ENCODE measurements around the gene RNF157. TPM values are rescaled to one million over a fixed set of nuclear protein-coding genes. Genes with fewer than 3 reads are reported as not detected.

RNF157 gene
- polyA plus RNA-seq, 3 donors = 27.2 to 31.8 (median 31.6) TPM

DNA sequence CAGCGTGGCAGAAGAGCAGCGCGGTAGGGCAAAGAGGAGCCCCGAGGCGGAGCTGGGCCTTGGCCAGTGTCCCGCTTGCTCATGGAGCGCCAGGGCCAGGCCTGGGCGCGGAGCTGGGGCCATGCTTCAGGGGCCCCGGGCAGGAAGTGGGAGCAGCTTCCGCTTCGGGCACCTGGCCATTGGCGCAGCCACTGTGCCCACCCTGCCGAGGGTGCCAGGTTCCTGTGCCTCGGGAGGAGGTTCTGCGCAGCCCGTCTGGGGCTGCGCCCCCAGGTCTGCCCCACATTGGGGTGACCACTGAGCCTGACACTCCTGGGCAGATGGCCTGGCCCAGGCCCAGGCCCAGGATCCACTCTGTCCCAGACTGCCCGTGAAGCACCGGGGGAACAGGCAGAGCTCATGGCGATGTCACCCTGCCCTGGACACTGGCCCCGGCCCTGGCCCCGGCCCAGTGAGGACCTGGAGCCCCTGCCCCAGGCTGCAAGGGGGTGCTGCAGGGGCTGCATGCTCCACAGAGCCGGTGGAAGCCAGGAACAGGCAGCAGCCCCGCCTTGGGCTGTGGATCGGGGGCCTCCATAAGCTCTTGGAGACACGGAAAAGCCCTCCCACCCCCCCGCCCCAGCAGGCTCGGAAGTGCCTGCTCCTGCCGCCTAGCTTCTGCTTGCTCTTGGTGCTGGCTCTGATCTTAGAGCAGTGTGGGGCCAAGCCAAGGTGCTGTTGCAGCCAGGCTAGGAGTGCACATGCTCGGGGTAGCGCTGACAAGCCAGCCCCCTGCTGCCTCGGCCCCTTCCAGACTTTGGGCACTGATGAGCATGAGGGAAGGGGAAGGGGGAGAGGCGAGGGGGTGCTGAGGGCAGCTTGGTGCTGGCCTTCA, 63.4 kb downstream of the RNF157 start:
- DNase-seq (ENCODE audit: extremely low read depth in 1 of 11, low read depth in 9 of 11, low spot score in 4 of 11) = no peak

GRCh38 chr17:76174037-76174436, 66.3 kb downstream of the RNF157 start:
- DNase-seq (ENCODE audit: extremely low read depth in 1 of 11, low read depth in 9 of 11, low spot score in 4 of 11) = no peak

- DNase-seq (ENCODE audit: extremely low read depth in 1 of 11, low read depth in 9 of 11, low spot score in 4 of 11) = no peak
Measured at GRCh38 chr17:76173474-76173873, 66.8 kb downstream of the RNF157 start.

- DNase-seq (ENCODE audit: extremely low read depth in 1 of 11, low read depth in 9 of 11, low spot score in 4 of 11) = no peak
Measured at GRCh38 chr17:76171706-76172105, 68.6 kb downstream of the RNF157 start.

DNA sequence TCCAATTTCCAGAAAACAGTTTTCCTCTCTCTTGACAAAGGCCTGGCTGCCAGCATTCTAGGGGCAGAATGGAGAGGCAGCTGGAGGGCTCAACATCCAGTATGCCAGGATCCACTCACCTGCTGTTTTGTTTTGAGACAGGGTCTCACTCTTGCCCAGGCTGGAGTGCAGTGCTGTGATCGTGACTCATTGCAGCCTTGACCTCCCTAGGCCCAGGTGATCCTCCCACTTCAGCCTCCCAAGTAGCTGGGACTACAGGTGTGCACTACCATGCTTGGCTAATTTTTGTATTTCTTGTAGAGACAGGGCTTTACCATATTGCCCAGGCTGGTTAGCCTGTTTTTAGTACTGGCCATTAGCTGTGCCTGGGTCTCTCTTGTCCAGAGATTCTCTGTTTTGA, 70.2 kb downstream of the RNF157 start:
- no peak for DNase-seq (ENCODE audit: extremely low read depth in 1 of 11, low read depth in 9 of 11, low spot score in 4 of 11)

DNA sequence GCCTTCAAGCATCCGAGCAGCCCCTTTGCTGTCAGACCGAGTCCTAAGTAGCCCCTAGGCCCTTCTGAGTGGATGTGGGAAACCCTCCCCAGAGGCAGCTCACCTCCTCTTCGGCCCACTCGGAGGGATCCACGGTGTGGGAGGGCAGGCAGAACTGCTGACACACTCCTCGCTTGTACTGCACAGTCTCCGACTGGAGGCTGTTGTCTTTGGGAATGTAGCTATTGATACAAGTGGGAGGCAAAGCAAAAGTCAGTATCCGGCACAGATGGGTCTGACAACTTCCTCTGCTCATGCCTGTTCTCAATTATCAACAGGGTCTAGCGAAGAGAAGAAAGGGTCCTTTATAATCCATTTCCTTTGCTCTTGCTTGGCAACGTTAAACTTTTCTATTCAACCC, 73.4 kb downstream of the RNF157 start:
- DNase-seq (ENCODE audit: extremely low read depth in 1 of 11, low read depth in 9 of 11, low spot score in 4 of 11) = no peak

DNA sequence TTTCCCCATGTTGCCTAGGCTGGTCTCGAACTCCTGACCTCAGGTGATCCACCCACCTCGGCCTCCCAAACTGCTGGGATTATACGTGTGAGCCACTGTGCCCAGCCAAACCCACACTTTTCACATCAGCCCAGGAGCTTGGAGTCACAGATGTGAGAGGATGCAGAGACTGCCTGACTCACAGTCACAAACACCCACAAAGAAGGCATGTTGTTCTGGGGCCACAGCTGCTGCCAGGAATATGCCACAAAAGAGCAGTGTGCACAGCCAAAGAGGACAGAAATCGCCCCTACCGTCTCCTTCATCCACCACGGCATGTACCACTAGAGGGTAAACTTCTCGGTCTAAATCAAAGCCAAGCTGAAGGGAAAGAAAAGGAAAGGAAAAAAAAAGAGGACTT, 74.1 kb downstream of the RNF157 start:
- no peak for DNase-seq (ENCODE audit: extremely low read depth in 1 of 11, low read depth in 9 of 11, low spot score in 4 of 11)

GRCh38 chr17:76164331-76164730, 76.0 kb downstream of the RNF157 start:
- DNase-seq (ENCODE audit: extremely low read depth in 1 of 11, low read depth in 9 of 11, low spot score in 4 of 11) = no peak

DNA sequence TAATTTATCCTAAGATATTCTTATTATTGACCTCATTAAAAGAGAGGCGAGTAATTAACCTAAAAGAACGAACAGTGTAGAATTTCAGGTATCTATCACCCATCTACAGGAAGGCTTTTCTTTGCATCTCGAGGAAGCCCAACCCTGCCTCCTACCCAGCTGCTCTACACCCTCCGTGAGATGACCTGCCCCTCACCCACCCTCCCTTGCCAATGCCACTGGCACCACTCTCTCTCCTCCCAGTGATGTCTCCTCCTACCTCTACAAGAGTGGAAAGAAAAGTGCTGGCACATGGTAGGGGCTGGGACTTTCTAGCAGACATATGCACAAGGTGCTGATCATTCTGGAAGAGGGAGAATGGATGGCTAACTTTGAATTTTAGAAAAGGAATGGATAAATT, 76.4 kb downstream of the RNF157 start:
- DNase-seq (ENCODE audit: extremely low read depth in 1 of 11, low read depth in 9 of 11, low spot score in 4 of 11) = no peak

GRCh38 chr17:76161619-76162266, 78.5 kb downstream of the RNF157 start:
- DNase-seq (ENCODE audit: extremely low read depth in 1 of 11, low read depth in 9 of 11, low spot score in 4 of 11) = no peak

GRCh38 chr17:76160896-76161528, 79.3 kb downstream of the RNF157 start:
- DNase-seq (ENCODE audit: extremely low read depth in 1 of 11, low read depth in 9 of 11, low spot score in 4 of 11) = no peak

DNA sequence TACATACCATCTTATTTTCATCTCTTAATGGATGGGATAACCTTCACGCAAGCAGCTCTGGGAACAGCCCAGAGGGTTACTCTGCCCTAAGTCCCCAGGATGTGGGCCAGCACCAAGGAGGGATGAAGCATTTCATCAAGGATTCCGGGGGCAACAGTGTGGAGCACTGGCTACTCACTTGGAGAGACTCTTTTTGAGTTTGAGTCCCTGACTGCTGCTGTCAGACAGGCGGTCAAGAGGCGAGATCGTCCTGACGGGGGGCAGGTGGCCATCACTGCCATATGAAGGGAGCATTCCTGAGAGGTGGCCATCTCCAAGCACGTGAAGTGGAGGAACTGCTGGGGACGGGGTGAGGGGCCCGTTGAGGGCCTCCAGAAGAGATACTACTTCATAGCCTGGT, 81.1 kb downstream of the RNF157 start:
- DNase-seq (ENCODE audit: extremely low read depth in 1 of 11, low read depth in 9 of 11, low spot score in 4 of 11) = no peak

GRCh38 chr17:76157759-76158158, 82.5 kb downstream of the RNF157 start:
- DNase-seq (ENCODE audit: extremely low read depth in 1 of 11, low read depth in 9 of 11, low spot score in 4 of 11) = no peak

GRCh38 chr17:76156662-76156991, 83.7 kb downstream of the RNF157 start:
- DNase-seq (ENCODE audit: extremely low read depth in 1 of 11, low read depth in 9 of 11, low spot score in 4 of 11) = no peak

DNA sequence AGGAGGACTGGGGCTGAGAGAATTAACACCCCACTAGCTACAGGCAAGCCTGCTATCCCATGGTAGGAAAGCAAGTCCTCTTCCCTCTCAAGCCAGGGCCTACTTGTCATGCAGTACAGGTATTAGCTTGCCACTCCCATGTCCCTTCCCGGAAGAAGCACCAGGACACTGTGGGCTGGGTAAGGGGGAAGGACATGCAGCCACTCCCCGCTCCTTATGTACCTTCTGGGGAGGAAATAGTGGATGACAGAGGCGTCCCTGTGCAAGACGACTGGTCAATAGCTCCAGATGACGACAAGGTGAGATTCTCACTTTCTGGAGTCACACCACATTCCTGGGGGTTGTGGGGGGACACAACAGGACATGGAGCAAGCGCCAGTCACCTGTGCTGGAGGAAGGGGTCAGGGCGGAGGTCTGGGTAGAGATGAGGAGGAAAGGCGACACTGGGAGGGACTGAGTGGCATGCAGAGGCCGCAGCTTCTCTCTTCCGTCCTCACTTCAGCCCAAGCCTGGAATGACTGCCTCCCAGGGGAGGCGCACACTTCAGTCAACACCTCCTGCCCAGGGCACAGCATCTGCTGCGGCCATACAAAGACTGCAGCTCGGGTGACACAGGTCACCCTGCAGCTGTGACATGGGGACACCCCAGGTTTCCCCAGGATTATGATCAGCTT, 84.2 kb downstream of the RNF157 start:
- DNase-seq (ENCODE audit: extremely low read depth in 1 of 11, low read depth in 9 of 11, low spot score in 4 of 11) = no peak

DNA sequence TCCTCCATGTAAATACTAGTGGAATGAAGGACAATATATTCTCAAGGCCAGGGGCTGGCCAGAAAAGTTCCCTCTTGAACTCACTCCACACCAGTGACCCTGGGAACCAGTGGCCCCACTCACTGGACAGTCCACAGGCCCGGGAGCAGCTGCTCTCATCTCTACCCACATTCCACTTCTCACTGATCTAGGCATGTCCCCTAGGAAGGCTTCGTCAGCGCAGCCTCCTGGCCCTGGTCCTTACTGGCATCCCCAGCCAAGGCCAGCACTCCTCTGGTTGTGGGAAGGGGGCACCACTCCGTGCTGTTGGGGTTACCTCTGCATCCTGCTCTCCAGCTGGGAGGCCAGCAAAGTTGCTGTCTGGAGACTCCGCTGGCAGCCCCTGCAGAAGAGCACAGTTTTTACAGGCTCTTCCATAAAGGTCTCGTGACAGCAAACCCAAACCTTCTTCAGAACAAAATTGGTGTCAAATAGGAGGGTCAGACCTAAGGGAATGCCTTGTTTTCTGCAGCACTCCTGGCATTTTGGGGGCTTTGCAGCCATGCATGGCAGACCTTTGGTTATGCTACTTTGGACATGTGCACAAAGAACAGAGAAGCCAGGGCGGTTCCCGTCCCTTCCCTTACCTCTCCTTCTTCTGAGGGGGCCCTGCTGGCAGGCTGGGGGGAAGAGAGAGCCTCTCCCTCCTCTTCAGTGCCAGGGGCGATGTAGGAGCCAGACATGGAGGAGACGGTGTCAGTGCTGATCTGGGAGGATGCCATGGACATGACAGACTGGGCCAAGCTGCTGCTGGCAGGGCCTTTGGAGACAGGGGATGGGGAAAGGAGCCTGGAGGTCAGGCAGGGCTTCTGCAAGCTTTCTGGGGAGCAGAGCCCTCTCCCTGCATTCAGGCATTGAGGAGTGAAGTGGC, 85.1 kb downstream of the RNF157 start:
- DNase-seq (ENCODE audit: extremely low read depth in 1 of 11, low read depth in 9 of 11, low spot score in 4 of 11) = no peak

GRCh38 chr17:76154292-76154691, 86.0 kb downstream of the RNF157 start:
- no peak for DNase-seq (ENCODE audit: extremely low read depth in 1 of 11, low read depth in 9 of 11, low spot score in 4 of 11)

- DNase-seq (ENCODE audit: extremely low read depth in 1 of 11, low read depth in 9 of 11, low spot score in 4 of 11) = no peak
Measured at GRCh38 chr17:76153640-76154039, 86.7 kb downstream of the RNF157 start.

DNA sequence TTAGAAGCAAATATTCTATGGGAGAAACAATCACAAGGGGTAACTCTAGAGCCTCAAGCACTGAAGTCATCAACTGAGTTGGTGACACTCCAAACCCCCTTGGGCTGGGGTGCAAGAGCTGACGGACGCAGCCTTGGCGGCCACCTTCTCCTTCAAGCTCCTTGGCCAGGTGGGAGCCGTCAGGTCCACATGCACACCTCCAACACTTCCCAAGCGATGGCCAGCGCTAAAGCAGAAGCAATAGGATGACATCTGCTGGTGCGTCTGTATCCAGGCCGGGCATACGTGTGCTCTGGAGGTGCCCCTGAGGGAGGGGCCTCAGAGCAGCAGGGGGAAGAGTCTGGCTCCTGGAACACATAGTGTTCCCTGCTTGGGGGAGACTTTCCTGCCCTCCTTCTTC, 87.1 kb downstream of the RNF157 start:
- DNase-seq (ENCODE audit: extremely low read depth in 1 of 11, low read depth in 9 of 11, low spot score in 4 of 11) = no peak

All from renal cortex interstitium (tissue), 11 donors.